Measurements from ENCODE around the gene ANKRD34B.

GRCh38 chr5:80554646-80555045, 15.4 kb downstream of the ANKRD34B start:
- TF ChIP-seq SRSF4 (IDR thresholded peaks at IDR 0.05; ENCODE audit: low read depth, low read length, poor library complexity, severe bottlenecking) (no peak), TFE3 (CRISPR knock-in tag; IDR thresholded peaks at IDR 0.05) (no peak), ZBTB33 (CRISPR knock-in tag; IDR thresholded peaks at IDR 0.05) (no peak), ZNF703 (CRISPR knock-in tag; IDR thresholded peaks at IDR 0.05; ENCODE audit: borderline replicate concordance) (no peak), PRPF4 (IDR thresholded peaks at IDR 0.05; ENCODE audit: low read depth, low read length, poor library complexity, severe bottlenecking) (no peak), NFATC3 (CRISPR knock-in tag; IDR thresholded peaks at IDR 0.05) (no peak)
